HK-2 (cell line): ENCODE results near the gene TBC1D3I.
"Not testable (repeated sequence)": the region's sequence is repeated elsewhere in the genome, so short reads cannot be mapped to it uniquely, and the experiment has no call there.

Source experiments
- DNase-seq: peaks from one replicate; pipeline ENCODE4 v3.0.0-alpha.2; 2018; ENCODE audit not compliant: unreplicated experiment

Gene TBC1D3I

GRCh38 chr17:36206486-36206821 is 57.9 kb downstream of the TBC1D3I start:
- DNase-seq, result not testable (repeated sequence)

- DNase-seq, result no peak
These were observed 58.5 kb downstream of the TBC1D3I start for GRCh38 chr17:36205637-36206485.

DNA sequence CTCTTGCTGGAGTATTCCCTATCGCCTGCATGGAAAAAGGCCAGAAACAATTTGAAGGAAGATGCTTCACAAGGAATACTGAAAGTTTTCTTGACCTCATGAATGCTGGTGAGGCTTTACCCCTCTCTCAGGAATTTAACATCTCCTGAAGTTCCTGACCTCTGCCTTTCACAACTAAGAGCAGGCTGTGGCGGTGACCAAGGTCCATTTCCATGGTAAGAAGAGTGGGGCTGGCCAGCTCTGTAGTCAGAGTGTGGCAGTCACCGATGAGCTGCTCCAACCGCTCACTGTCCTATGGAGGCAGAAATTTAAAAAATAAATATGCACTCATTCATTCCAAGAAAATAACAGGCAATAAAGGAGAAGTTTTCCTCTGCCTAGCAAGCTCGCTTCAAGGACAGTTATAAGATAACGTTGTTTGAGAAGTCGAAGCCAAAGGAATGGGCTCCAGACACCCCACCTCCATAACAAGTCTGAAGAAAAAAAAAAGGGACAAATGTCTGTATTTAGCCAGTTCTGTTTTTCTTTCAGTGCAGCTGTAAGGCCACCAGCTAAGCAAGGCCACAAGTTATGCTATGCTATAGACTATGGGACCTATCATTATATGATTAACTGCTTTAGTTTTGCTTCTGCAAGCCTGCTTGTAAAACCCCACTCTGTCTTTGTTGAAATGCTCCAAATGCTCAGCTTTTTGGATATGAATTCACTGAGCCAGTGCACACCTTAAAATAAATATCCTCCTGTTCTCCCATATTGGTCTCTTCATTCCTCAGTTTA is 59.5 kb downstream of the TBC1D3I start:
- DNase-seq, result no peak
